GM21381 (cell line): ENCODE measurements around the gene MRPL44.

ENCODE experiments used
- ATAC-seq: cut with Tn5 transposase; IDR thresholded peaks from one replicate; pipeline ENCODE4 v1.9.1; 2021; ENCODE audit warnings: mild to moderate bottlenecking, moderate library complexity; ENCODE audit not compliant: unreplicated experiment

MRPL44 gene

DNA sequence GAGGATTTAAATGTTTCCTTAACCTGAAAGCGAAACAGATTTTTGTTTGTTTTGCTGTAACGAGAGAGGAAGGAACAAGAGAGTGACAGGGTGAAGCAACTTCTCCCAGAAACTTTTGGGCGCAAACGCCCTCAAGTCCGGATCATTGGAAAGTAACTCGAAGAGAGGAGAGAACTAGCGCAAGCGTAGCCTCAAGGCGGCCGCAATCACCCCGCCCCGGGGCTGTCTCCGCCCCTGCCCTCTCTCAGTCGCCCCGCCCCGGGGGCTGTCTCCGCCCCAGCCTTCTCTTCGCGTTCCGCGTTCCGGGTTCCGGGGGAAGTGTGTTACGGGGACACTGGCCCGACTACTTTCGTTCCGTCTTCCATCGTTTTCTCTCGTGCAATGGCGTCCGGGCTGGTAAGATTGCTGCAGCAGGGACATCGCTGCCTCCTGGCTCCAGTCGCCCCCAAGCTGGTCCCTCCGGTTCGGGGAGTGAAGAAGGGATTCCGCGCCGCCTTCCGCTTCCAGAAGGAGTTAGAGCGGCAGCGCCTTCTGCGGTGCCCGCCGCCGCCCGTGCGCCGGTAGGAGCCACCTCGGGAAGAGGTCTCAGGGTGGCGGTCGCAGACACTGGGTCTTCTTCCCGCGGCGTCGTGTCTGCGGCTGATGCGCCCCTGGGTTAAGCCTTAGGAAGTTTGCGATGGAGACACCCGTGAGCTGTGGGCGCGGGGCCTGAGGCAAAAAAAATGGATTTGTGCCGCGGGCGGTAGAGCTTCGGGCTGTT is at the start of gene MRPL44:
Gene MRPL44 (plus strand): TSS at position 372 of the 760 bp plus-strand sequence. CDS start 10 bp downstream, at position 382.
- peak; percentile 81 for ATAC-seq

- ATAC-seq, result no peak
Measured at GRCh38 chr2:223908304-223908998, 48.8 kb upstream of the MRPL44 start.

DNA sequence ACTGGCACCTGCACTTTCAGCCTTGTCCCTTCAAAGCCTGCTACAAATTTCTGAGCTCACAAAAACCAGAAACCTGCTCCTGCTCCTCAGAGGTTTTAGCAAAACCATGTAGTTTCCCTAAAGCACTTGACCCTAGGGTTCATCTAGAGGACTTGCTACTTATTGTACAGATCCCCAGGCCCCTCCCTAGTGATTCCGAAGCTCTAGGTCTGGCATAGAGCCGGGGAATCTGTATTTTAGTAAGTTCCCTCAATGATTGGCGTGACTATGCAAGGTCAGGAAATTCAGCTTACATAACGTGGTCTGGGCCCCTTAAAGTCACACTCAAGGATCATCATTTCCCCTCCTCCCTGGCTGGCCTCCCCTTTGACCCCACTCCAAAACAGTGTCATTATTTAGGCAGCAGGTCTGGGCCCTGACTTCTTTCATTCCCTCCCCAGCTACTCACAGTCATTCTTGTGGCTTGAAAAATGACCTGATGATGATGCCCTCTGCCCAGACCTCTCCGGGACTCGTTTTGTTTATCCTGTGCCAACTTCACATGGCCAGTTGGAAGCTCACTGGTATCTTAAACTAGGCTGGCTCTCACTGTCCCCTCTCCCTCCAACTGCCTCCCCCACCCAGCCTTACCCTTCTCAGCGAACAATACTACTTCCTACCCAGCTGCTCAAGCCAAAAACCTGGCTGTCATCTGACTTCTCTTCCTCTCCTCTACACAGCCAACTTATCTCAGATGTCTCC is 48.1 kb upstream of the MRPL44 start:
- no peak for ATAC-seq

- ATAC-seq, result no peak
Measured at GRCh38 chr2:223914324-223914723, 42.9 kb upstream of the MRPL44 start.

- no peak for ATAC-seq
Measured at GRCh38 chr2:223915071-223915470, 42.2 kb upstream of the MRPL44 start.

GRCh38 chr2:223916181-223916920 is 40.9 kb upstream of the MRPL44 start:
- no peak for ATAC-seq

- ATAC-seq, result no peak
Measured at GRCh38 chr2:223918671-223919134, 38.6 kb upstream of the MRPL44 start.

DNA sequence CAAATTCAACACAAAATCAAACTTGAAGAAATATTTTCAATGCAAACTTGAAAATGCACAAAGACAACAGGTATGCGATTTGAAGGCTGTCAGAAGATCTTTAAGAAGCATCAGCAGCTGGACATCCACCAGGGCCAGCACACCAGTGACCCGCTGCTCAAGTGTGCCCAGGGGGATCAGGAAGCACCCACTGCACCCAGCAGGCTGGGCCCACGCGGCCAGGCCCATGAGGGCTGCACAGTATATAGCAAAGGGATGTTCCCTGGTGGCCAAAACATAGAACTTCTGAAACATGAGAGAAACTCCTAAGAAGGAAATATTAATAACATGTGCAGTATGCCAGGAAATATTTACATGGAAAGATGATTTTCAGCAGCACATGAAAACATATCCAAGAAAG is 37.2 kb upstream of the MRPL44 start:
- ATAC-seq, result no peak

DNA sequence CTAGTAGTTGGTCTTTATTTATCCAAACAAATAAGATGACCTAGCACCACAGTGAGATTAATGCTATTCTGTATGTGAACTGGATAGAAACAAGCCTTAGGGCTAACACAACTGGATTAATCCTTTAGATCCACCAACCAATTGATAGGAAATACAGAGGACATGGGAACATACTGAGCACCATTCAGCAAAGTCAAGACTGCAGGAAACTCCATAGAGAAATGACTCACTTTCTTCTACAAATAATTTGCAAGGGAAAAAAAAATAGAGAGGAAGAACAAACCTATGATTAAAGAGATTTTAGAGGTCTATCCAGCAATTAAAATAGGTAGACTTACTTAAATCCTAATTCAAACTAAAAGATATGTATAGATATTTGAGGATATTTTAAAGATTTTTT is 36.1 kb upstream of the MRPL44 start:
- ATAC-seq, result no peak

- no peak for ATAC-seq
Measured at GRCh38 chr2:223922308-223922707, 35.0 kb upstream of the MRPL44 start.

GRCh38 chr2:223923976-223924375 is 33.3 kb upstream of the MRPL44 start:
- no peak for ATAC-seq

DNA sequence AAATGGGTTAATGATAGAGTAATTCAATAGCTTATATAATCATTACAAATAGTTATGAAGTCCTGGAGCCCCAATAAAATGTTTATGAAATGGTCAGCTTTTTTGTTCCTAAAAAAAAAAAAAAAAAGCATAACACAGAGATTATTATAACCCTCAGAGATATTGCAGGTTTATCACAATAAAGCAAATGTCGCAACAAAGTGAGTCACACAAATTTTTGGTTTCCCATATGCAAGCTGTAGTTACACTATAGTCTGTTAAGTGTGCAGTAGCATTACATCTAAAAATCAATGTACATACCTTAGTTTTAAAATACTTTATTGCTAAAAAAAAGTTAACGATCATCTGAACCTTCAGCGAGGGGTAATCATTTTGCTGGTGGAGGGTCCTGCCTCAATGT is 32.2 kb upstream of the MRPL44 start:
- no peak for ATAC-seq

GRCh38 chr2:223928113-223929006 is 28.9 kb upstream of the MRPL44 start:
- ATAC-seq, result no peak

GRCh38 chr2:223929571-223930102 is 27.6 kb upstream of the MRPL44 start:
- ATAC-seq, result no peak

GRCh38 chr2:223930103-223930976 is 26.9 kb upstream of the MRPL44 start:
- ATAC-seq, result no peak

- no peak for ATAC-seq
Measured at GRCh38 chr2:223932816-223933800, 24.2 kb upstream of the MRPL44 start.

GRCh38 chr2:223934870-223935269 is 22.4 kb upstream of the MRPL44 start:
- ATAC-seq, result no peak
